MCF 10A (cell line): Measurements from ENCODE around the gene SPATA2L. TPM values are rescaled to one million over a fixed set of nuclear protein-coding genes. Genes with fewer than 3 reads are reported as not detected.

ENCODE experiments used
- BruUV-seq: library from RNA; stranded (reverse); fragments of 400-500 nt; replicated peaks from 2 replicates; lab custom pipeline; 2021; lab: Mats Ljungman, UMichigan
- CTCF ChIA-PET: fragments of 300-600 bp; sonication (Branson Sonifier 250); formaldehyde crosslinking; extraction: SDS; loops from one replicate; lab custom pipeline; 2021; ENCODE audit warnings: antibody characterized with exemption, inconsistent platforms; lab: Yijun Ruan, JAX
- POLR2A ChIA-PET: fragments of 300-600, 350-650 bp; sonication (Branson Sonifier 250); formaldehyde crosslinking; extraction: SDS; loops from one replicate; lab custom pipeline; 2020; ENCODE audit warnings: antibody characterized with exemption, inconsistent platforms; lab: Yijun Ruan, JAX
- DNase-seq: peaks from one replicate; pipeline ENCODE4 v3.0.0-alpha.2; 2018; ENCODE audit not compliant: unreplicated experiment
- H3K27ac Mint-ChIP-seq: one replicate; pipeline ENCODE4 v1.8.0; 2022; ENCODE audit warnings: mild to moderate bottlenecking, low read depth, mixed read lengths; ENCODE audit not compliant: unreplicated experiment
- H3K27me3 Mint-ChIP-seq: one replicate; pipeline ENCODE4 v1.8.0; 2022; ENCODE audit warnings: mixed read lengths; ENCODE audit not compliant: insufficient read depth, unreplicated experiment
- H3K36me3 Mint-ChIP-seq: one replicate; pipeline ENCODE4 v1.8.0; 2022; ENCODE audit warnings: mild to moderate bottlenecking, moderate library complexity, mixed read lengths; ENCODE audit not compliant: insufficient read depth, unreplicated experiment
- H3K4me1 Mint-ChIP-seq: one replicate; pipeline ENCODE4 v1.8.0; 2022; ENCODE audit warnings: mixed read lengths; ENCODE audit not compliant: insufficient read depth, unreplicated experiment
- H3K4me3 Mint-ChIP-seq: one replicate; pipeline ENCODE4 v1.8.0; 2022; ENCODE audit warnings: mild to moderate bottlenecking, moderate library complexity, mixed read lengths; ENCODE audit not compliant: unreplicated experiment
- H3K9me3 Mint-ChIP-seq: one replicate; pipeline ENCODE4 v1.8.0; 2022; ENCODE audit warnings: mixed read lengths; ENCODE audit not compliant: unreplicated experiment
- intact Hi-C: fragments of 100-400 bp; cut with micrococcal nuclease; formaldehyde crosslinking; loops from 2 replicates; pipeline ENCODE4 v1.14.1; 2022
- total RNA-seq: library from RNA; stranded (reverse); gene quantifications from 2 replicates; pipeline ENCODE4 v1.2.3, GENCODE V29; 2022
- TF ChIP-seq, protein P1 (sequence below): fragments of 200-600 bp; IDR thresholded peaks from one replicate; pipeline ENCODE4 v1.8.0; 2022; ENCODE audit warnings: antibody characterized with exemption, mild to moderate bottlenecking; ENCODE audit not compliant: unreplicated experiment

SPATA2L gene
- total RNA-seq, 1 experiment from 2014 or later = 12.5 TPM

DNA sequence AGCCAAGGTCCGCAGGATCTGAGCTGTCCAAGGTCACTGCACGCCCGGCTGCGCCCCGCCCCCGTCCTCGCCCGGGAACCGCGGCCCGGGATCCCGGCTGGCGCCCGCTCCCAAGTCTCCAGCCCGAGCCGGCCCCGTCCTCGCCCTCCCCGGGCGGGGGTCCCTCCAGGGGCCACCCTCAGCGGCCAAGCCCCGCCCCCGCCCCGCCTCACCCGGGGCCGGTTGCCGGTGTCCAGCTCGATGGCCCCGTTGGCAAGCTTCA, 19.0 kb upstream of the SPATA2L start:
- peaks cover 25% of the 10 kb centered on the region for H3K4me1 Mint-ChIP-seq
- ChIA-PET CTCF (interaction anchor here (0.6 to 1.0 kb wide), 2 partner anchors 20 to 140 kb away, joined by 3 to 4 read pairs; no protein-coding TSS in a partner anchor), POLR2A (interaction anchor here (0.5 to 4.5 kb wide), 13 partner anchors 8 to 1053 kb away, joined by 3 to 46 read pairs (median 3); partner anchors contain the start of genes CDK10, SPATA2L and TCF25)
- peak overlapping the region; percentile 82 for H3K4me3 Mint-ChIP-seq
- peaks cover 61% of the 10 kb centered on the region for H3K36me3 Mint-ChIP-seq
- H3K27ac Mint-ChIP-seq = peak overlapping the region; percentile 71
- H3K9me3 Mint-ChIP-seq = no peaks in the 10 kb centered on the region
- DNase-seq = no peak
- no TSS peak for BruUV-seq
- intact Hi-C loops = no loop called here
- TF ChIP-seq, protein P1, sequence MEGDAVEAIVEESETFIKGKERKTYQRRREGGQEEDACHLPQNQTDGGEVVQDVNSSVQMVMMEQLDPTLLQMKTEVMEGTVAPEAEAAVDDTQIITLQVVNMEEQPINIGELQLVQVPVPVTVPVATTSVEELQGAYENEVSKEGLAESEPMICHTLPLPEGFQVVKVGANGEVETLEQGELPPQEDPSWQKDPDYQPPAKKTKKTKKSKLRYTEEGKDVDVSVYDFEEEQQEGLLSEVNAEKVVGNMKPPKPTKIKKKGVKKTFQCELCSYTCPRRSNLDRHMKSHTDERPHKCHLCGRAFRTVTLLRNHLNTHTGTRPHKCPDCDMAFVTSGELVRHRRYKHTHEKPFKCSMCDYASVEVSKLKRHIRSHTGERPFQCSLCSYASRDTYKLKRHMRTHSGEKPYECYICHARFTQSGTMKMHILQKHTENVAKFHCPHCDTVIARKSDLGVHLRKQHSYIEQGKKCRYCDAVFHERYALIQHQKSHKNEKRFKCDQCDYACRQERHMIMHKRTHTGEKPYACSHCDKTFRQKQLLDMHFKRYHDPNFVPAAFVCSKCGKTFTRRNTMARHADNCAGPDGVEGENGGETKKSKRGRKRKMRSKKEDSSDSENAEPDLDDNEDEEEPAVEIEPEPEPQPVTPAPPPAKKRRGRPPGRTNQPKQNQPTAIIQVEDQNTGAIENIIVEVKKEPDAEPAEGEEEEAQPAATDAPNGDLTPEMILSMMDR = no peak
- no peaks in the 10 kb centered on the region for H3K27me3 Mint-ChIP-seq

DNA sequence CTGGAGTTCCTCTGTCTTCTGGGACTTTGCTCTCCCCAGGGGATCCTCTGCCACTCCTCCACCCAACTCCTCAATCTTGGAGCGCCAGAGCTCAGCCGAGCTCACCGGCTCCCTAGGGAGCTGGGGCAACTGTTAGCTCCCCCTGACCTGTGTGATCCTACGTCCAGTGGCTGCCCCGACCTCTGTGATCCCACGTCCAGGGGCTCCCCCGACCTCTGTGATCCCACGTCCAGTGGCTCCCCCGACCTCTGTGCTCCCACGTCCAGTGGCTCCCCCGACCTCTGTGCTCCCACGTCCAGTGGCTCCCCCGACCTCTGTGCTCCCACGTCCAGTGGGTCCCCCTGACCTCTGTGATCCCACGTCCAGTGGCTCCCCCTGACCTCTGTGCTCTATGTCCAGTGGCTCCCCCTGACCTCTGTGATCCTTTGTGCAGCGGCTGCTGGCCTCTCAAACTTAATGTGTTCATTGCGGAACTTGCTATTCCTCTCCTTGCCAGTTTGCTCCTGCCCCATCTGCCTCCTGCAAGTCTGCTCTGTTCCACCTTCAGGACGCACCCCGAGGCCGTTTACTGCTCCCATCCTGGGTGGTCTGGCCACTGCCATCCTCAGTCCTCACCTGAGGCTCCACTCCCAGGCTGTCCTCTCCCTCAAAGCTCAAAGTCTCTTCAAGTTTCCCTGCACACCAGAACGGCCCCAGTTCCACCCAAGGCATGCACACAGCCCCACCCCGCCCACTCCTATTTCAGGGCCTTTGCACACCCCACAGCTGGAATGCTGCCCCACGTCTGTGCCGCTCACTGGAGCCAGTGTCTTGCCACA, 16.4 kb upstream of the SPATA2L start:
- intact Hi-C loops = no loop called here
- TF ChIP-seq, protein P1 = no peak
- Mint-ChIP-seq H3K9me3 (no peaks in the 10 kb centered on the region), H3K4me3 (no peak overlapping the region), H3K27ac (no peak overlapping the region), H3K27me3 (no peaks in the 10 kb centered on the region), H3K36me3 (peaks cover 55% of the 10 kb centered on the region), H3K4me1 (peaks cover 23% of the 10 kb centered on the region)
- no TSS peak for BruUV-seq
- peak; percentile 27 for DNase-seq
- POLR2A ChIA-PET = interaction anchor here (0.7 to 4.5 kb wide), 4 partner anchors 8 to 81 kb away, joined by 3 to 46 read pairs (median 22); partner anchors contain the start of gene SPATA2L
- CTCF ChIA-PET = interaction anchor here (0.6 to 1.4 kb wide), 4 partner anchors 12 to 995 kb away, joined by 3 to 6 read pairs (median 4); no protein-coding TSS in a partner anchor

DNA sequence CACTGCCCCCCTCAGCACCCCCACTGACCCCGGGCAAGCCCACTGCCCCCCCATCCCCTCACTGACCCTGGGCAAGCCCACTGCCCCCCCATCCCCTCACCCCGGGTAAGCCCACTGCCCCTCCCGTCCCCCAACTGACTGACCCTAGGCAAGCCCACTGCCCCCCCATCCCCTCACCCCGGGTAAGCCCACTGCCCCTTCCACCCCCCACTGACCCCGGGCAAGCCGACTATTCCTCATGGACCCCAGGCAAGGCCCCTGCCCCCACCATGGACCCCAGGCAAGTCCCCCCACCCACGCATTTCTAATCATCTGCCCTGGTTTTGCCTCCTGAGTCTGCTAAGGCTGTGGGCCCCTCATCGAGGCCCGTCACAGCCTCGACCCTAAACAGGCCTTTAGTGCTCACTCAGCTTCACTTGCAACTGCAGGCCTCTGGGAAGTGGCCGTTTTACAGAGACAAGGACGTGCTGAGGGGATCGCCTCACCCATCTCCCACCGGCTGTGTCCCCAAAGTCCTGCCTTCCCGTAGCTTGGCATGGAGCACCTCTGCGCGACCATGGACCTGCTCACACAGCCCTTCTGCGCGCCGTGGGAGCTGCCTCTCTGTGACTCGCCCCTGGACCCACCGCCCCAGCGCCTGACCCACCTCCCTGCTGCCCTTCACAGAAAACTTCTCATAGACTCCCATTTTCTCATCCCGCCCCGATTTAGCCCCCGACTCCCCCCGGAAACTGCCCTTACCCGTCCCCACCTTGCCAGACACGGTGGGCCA, 15.6 kb upstream of the SPATA2L start:
- BruUV-seq = no TSS peak
- H3K4me3 Mint-ChIP-seq = no peak overlapping the region
- intact Hi-C loops = no loop called here
- ChIA-PET POLR2A (interaction anchor here (0.7 to 4.5 kb wide), 2 partner anchors 12 to 80 kb away, joined by 3 to 40 read pairs; no protein-coding TSS in a partner anchor), CTCF (interaction anchor here (0.6 to 1.4 kb wide), 3 partner anchors 9 to 995 kb away, joined by 3 to 6 read pairs (median 3); no protein-coding TSS in a partner anchor)
- H3K36me3 Mint-ChIP-seq = peaks cover 48% of the 10 kb centered on the region
- TF ChIP-seq, protein P1 = no peak
- no peaks in the 10 kb centered on the region for H3K9me3 Mint-ChIP-seq
- no peak overlapping the region for H3K27ac Mint-ChIP-seq
- peaks cover 19% of the 10 kb centered on the region for H3K4me1 Mint-ChIP-seq
- no peak for DNase-seq
- no peaks in the 10 kb centered on the region for H3K27me3 Mint-ChIP-seq

DNA sequence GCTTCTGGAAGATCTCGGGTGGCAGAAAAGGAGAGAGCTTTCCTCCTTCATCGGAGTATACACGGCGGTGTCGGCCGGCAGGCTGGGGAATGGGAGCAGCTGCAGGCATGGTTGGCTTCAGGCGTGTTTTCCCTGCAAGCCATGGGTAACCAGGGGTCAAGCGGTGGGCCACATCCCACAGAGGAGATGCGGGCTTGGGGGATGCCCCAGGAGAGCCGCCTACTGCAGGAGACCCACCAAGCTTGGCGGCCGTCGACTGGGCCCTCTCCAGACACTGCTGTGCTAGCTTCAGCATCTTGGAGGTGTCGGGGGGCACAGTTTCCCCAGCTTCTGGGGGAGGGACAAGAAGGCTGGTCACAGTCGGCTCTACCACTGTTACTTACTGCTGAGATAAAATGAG, 15.0 kb upstream of the SPATA2L start:
- DNase-seq = no peak
- TF ChIP-seq, protein P1 = no peak
- intact Hi-C loops = no loop called here
- BruUV-seq = no TSS peak
- Mint-ChIP-seq H3K9me3 (no peaks in the 10 kb centered on the region), H3K4me3 (no peak overlapping the region), H3K4me1 (peaks cover 19% of the 10 kb centered on the region), H3K36me3 (peaks cover 48% of the 10 kb centered on the region), H3K27me3 (no peaks in the 10 kb centered on the region), H3K27ac (no peak overlapping the region)
- POLR2A ChIA-PET = no interaction called here
- CTCF ChIA-PET = interaction anchor here (0.6 to 1.0 kb wide), 2 partner anchors 8 to 10 kb away, joined by 3 read pairs; no protein-coding TSS in a partner anchor
